ENCODE measurements around the gene RAE1.

DNA sequence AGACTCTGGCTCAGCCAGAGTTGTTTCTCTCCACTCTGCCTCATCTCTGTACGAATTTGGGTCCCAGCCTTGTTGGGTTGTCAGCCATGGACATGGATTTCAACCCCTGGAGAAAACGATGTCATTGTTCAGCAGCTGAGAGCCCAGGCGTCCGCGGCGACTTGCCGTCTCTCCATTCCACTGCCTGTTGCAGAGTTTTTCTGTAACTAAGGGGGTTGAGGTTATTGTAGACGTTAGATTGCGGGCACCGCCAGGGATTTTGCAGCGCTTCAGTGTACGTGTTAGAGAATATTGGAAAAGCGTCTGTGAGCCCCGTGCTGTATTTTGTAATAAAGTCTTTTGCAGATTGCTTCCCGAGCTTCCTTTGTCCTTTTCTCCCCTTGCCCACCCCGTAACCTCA is 27.1 kb downstream of the RAE1 start:
- no peak for TF ChIP-seq POLR2AphosphoS5 (IDR thresholded peaks at IDR 0.05)
- TF ChIP-seq, protein P1, sequence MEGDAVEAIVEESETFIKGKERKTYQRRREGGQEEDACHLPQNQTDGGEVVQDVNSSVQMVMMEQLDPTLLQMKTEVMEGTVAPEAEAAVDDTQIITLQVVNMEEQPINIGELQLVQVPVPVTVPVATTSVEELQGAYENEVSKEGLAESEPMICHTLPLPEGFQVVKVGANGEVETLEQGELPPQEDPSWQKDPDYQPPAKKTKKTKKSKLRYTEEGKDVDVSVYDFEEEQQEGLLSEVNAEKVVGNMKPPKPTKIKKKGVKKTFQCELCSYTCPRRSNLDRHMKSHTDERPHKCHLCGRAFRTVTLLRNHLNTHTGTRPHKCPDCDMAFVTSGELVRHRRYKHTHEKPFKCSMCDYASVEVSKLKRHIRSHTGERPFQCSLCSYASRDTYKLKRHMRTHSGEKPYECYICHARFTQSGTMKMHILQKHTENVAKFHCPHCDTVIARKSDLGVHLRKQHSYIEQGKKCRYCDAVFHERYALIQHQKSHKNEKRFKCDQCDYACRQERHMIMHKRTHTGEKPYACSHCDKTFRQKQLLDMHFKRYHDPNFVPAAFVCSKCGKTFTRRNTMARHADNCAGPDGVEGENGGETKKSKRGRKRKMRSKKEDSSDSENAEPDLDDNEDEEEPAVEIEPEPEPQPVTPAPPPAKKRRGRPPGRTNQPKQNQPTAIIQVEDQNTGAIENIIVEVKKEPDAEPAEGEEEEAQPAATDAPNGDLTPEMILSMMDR (IDR thresholded peaks at IDR 0.05) = no peak
